Right atrium auricular region (tissue), 2 donors: ENCODE data around the gene PDCD5. TPM values are rescaled to one million over a fixed set of nuclear protein-coding genes. Genes with fewer than 3 reads are reported as not detected.

Source experiments
- DNase-seq: peaks from one replicate; pipeline ENCODE4 v3.0.0-alpha.2; 2019; ENCODE audit warnings: low spot score
- H3K27ac ChIP-seq, 2 donors: fragments of 200-600 bp; sonication (generic); 1 replicate in 1 of 2; 2 replicates in 1 of 2; pipeline ENCODE4 v1.5.1; 2016 to 2019
- H3K27me3 ChIP-seq, 2 donors: fragments of 200-600 bp; sonication (generic); one replicate each; pipeline versions ENCODE4 v1.5.1 to v1.6.0; 2017 to 2019
- H3K36me3 ChIP-seq: fragments of 200-600 bp; sonication (generic); one replicate; pipeline ENCODE4 v1.5.1; 2016
- H3K4me1 ChIP-seq, 2 donors: fragments of 200-600 bp; sonication (generic); one replicate each; pipeline versions ENCODE4 v1.5.1 to v1.6.0; 2017 to 2019
- H3K4me3 ChIP-seq, 2 donors: fragments of 200-600 bp; sonication (generic); 1 replicate in 1 of 2; 2 replicates in 1 of 2; pipeline ENCODE4 v1.5.1; 2017 to 2019; ENCODE audit warnings: mild to moderate bottlenecking in 1 of 2, moderate library complexity in 1 of 2
- H3K9me3 ChIP-seq, 2 donors: fragments of 200-600 bp; sonication (generic); one replicate each; pipeline ENCODE4 v1.5.1; 2019
- CTCF ChIP-seq, 2 donors: fragments of 200-600 bp; sonication (generic); IDR thresholded peaks; one replicate each; pipeline ENCODE4 v1.5.1; 2019; ENCODE audit warnings: antibody characterized with exemption in 2 of 2
- total RNA-seq, 2 donors: library from RNA; depleted of rRNA; stranded (reverse); fragments of >200 nt; gene quantifications; one replicate each; pipeline ENCODE4 v1.1.0, GENCODE V29; 2016

PDCD5 gene
- total RNA-seq, 2 donors from 2014 or later, result 144 to 191 TPM

DNA sequence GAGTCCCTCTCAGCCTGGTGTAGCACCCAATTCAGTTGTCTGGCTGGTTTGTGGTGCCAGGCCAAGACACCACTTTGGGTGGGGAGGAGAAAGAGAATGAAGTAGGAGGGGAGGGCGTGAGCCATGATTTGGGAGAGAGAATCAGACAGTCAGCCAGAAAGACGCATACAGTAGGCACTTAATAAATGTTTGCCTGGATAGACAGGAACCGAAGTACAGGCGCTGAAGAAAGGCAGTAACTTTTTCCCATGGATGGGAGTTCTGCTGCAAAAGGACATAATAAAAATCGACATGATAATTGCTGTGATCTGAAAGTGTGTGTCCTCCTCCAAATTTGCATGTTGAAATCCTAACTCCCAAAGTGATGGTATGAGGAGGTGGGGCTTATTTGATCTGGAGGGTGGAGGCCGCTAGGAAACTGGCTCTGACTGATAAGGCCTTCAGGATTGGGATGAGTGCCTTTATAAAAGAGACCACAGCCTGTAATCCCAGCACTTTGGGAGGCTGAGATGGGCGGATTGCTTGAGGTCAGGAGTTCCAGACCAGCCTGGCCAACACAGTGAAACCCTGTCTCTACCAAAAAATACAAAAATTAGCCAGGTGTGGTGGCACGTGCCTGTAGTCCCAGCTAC is 38.4 kb upstream of the PDCD5 start:
- H3K4me3 ChIP-seq, result no peak overlapping the region
- no peak for TF ChIP-seq CTCF (IDR thresholded peaks at IDR 0.05)
- H3K27me3 ChIP-seq, result no peaks in the 10 kb centered on the region
- no peak for DNase-seq
- no peaks in the 10 kb centered on the region for H3K36me3 ChIP-seq
- H3K27ac ChIP-seq, result no peak overlapping the region
- no peaks in the 10 kb centered on the region for H3K9me3 ChIP-seq
- no peaks in the 10 kb centered on the region for H3K4me1 ChIP-seq

- no peak overlapping the region for H3K27ac ChIP-seq
- H3K9me3 ChIP-seq, result no peaks in the 10 kb centered on the region
- no peaks in the 10 kb centered on the region for H3K36me3 ChIP-seq
- no peak overlapping the region for H3K4me3 ChIP-seq
- H3K27me3 ChIP-seq, result no peaks in the 10 kb centered on the region
- TF ChIP-seq CTCF (IDR thresholded peaks at IDR 0.05), result no peak
- H3K4me1 ChIP-seq, result no peaks in the 10 kb centered on the region
- DNase-seq, result no peak
Measured at GRCh38 chr19:32543115-32543900, 37.7 kb upstream of the PDCD5 start.

DNA sequence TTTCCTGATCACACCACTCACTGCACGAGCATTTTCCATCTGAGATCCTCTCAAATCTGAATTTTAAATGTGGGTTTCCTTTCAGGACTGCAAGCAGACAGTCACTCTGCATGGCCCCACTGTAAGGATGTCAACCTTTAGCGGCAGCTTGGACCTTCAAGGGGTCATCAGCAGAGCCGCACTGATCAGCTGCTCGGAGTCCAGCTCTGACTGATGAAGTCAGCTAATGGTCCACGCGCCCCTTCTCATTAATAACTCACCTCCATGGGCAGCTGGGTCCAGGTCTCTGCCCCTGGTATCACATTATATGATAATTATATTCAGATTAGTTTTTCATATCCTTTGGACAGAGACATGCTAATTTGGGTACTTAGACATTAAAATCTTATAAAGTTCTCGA is 36.1 kb upstream of the PDCD5 start:
- no peaks in the 10 kb centered on the region for H3K27me3 ChIP-seq
- H3K27ac ChIP-seq, result no peak overlapping the region
- no peak overlapping the region for H3K4me3 ChIP-seq
- no peak for TF ChIP-seq CTCF (IDR thresholded peaks at IDR 0.05)
- no peaks in the 10 kb centered on the region for H3K4me1 ChIP-seq
- DNase-seq, result no peak
- no peaks in the 10 kb centered on the region for H3K9me3 ChIP-seq
- H3K36me3 ChIP-seq, result no peaks in the 10 kb centered on the region

GRCh38 chr19:32550666-32551065 is 30.3 kb upstream of the PDCD5 start:
- H3K9me3 ChIP-seq, result no peaks in the 10 kb centered on the region
- no peaks in the 10 kb centered on the region for H3K27me3 ChIP-seq
- H3K4me1 ChIP-seq, result no peaks in the 10 kb centered on the region
- no peak for DNase-seq
- no peaks in the 10 kb centered on the region for H3K36me3 ChIP-seq
- TF ChIP-seq CTCF (IDR thresholded peaks at IDR 0.05), result no peak
- no peak overlapping the region for H3K4me3 ChIP-seq
- no peak overlapping the region for H3K27ac ChIP-seq

DNA sequence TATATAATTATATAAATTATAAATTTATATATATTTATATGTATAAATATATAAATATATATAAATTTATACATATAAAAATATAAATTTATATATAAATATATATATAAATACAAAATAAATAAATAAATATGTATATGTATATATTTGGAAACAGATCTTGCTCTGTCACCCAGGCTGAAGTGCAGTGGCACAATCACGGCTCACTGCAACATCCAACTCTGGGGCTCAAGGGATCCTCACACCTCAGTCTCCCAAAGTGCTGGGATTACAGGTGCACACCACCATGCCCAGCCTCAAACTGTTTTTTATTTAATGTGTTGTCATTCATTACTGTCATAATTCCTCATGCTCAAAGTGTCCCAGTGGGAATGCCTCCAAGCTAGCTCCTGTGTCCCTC is 25.2 kb upstream of the PDCD5 start:
- H3K27me3 ChIP-seq, result no peaks in the 10 kb centered on the region

More for the DNA sequence above, 25.2 kb upstream of the PDCD5 start:
- Histone ChIP-seq H3K36me3 (no peaks in the 10 kb centered on the region), H3K4me1 (no peaks in the 10 kb centered on the region), H3K9me3 (no peaks in the 10 kb centered on the region), H3K27ac (no peak overlapping the region), H3K4me3 (no peak overlapping the region)
- no peak for DNase-seq
- no peak for TF ChIP-seq CTCF (IDR thresholded peaks at IDR 0.05)
